Nephron (organoid): ENCODE results near the gene XPNPEP3.

ENCODE experiments used
- H3K27ac Mint-ChIP-seq, 3 experiments: 2 replicates each; pipeline ENCODE4 v1.8.0; 2020; ENCODE audit warnings: mixed read lengths in 3 of 3, mild to moderate bottlenecking in 2 of 3, moderate library complexity in 1 of 3
- H3K27me3 Mint-ChIP-seq: 2 replicates; pipeline ENCODE4 v1.8.0; 2021; ENCODE audit warnings: low read depth, mild to moderate bottlenecking, moderate library complexity, mixed read lengths
- H3K36me3 Mint-ChIP-seq: 2 replicates; pipeline ENCODE4 v1.8.0; 2020; ENCODE audit warnings: low read depth, mixed read lengths
- H3K4me1 Mint-ChIP-seq: 2 replicates; pipeline ENCODE4 v1.8.0; 2020; ENCODE audit warnings: mixed read lengths
- H3K4me3 Mint-ChIP-seq, 3 experiments: 2 replicates each; pipeline ENCODE4 v1.8.0; 2020; ENCODE audit warnings: mild to moderate bottlenecking in 3 of 3, mixed read lengths in 3 of 3, moderate library complexity in 2 of 3
- H3K9me3 Mint-ChIP-seq: 2 replicates; pipeline ENCODE4 v1.8.0; 2020; ENCODE audit warnings: mixed read lengths
- TF ChIP-seq, protein P1 (sequence below), 3 experiments: fragments of 200-600 bp; sonication (generic); IDR thresholded peaks; one replicate each; pipeline ENCODE4 v1.5.0; 2021; ENCODE audit warnings: antibody characterized with exemption in 3 of 3; ENCODE audit not compliant: unreplicated experiment in 3 of 3

The XPNPEP3 gene

DNA sequence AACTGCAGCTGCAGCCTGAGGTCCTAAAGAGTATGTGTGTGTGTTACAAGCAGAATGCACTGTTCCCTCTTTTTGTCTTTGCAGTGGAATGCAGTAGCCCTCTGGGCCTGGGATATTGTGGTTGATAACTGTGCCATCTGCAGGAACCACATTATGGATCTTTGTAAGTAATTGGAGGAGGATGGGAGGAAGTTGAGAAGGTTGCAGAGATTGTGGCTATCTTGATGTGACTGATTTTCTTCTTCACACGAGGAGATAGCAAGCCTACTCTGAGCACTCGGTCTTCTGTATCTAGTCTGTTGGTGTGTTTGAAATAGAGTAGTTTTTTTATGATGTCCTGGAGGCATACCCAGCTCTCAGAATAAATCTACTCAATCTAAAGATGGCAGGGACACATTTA lies 96.5 kb downstream of the XPNPEP3 start:
- TF ChIP-seq, protein P1, sequence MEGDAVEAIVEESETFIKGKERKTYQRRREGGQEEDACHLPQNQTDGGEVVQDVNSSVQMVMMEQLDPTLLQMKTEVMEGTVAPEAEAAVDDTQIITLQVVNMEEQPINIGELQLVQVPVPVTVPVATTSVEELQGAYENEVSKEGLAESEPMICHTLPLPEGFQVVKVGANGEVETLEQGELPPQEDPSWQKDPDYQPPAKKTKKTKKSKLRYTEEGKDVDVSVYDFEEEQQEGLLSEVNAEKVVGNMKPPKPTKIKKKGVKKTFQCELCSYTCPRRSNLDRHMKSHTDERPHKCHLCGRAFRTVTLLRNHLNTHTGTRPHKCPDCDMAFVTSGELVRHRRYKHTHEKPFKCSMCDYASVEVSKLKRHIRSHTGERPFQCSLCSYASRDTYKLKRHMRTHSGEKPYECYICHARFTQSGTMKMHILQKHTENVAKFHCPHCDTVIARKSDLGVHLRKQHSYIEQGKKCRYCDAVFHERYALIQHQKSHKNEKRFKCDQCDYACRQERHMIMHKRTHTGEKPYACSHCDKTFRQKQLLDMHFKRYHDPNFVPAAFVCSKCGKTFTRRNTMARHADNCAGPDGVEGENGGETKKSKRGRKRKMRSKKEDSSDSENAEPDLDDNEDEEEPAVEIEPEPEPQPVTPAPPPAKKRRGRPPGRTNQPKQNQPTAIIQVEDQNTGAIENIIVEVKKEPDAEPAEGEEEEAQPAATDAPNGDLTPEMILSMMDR (IDR thresholded peaks at IDR 0.05; ENCODE audit: unreplicated experiment in 3 of 3) = no peak
- peaks cover 21% of the 10 kb centered on the region for H3K4me1 Mint-ChIP-seq
- peaks cover 30% of the 10 kb centered on the region for H3K36me3 Mint-ChIP-seq
- H3K27me3 Mint-ChIP-seq = no peaks in the 10 kb centered on the region
- no peaks in the 10 kb centered on the region for H3K9me3 Mint-ChIP-seq
- peak overlapping the region; percentile 9 to 82 (median 67) for H3K27ac Mint-ChIP-seq
- peak overlapping the region; percentile 94 to 99 (median 99) for H3K4me3 Mint-ChIP-seq

DNA sequence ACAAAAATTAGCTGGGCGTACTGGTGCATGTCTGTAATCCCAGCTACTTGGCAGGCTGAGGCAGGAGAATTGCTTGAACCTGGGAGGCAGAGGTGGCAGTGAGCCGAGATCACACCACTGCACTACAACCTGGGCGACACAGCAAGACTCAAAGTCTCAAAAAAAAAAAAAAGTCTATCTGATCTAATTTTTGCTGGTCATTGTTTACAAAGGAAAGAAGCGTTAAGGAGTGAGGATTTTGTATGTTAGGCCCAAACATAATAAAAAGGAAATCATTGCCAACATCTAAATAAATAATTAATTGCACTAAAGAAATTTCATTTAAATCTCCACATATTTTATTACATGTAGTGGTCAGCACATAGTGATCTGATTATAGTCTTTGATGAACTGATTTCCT lies 97.2 kb downstream of the XPNPEP3 start:
- no peaks in the 10 kb centered on the region for H3K9me3 Mint-ChIP-seq
- peak overlapping the region in 2 of 3 experiments; percentile 37 to 44 for H3K4me3 Mint-ChIP-seq
- peaks cover 21% of the 10 kb centered on the region for H3K4me1 Mint-ChIP-seq
- peak overlapping the region in 1 of 3 experiments; percentile 41 for H3K27ac Mint-ChIP-seq
- H3K36me3 Mint-ChIP-seq = peaks cover 35% of the 10 kb centered on the region
- TF ChIP-seq, protein P1 (IDR thresholded peaks at IDR 0.05; ENCODE audit: unreplicated experiment in 3 of 3) = no peak
- no peaks in the 10 kb centered on the region for H3K27me3 Mint-ChIP-seq

DNA sequence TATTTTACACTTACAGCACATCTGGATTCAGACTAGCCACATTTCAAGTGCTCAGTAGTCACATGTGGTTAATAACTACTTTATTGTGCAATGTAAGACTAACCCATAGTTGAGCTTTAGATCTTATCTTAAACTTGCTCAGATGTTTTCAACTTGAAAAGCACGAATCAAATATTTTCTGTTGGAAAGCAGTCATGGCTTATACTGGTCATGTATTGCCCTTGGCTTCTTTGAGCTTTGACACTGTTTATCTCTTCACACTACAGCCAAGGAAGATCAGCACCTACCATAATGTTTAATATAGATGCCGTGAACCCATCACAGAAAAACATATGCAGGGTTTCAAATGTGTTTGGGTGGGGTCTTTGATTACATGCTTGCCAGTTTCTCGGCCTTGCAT lies 98.6 kb downstream of the XPNPEP3 start:
- no peaks in the 10 kb centered on the region for H3K27me3 Mint-ChIP-seq
- no peak overlapping the region for H3K27ac Mint-ChIP-seq
- H3K4me3 Mint-ChIP-seq = no peak overlapping the region
- peaks cover 21% of the 10 kb centered on the region for H3K4me1 Mint-ChIP-seq
- TF ChIP-seq, protein P1 (IDR thresholded peaks at IDR 0.05; ENCODE audit: unreplicated experiment in 3 of 3) = no peak
- peaks cover 48% of the 10 kb centered on the region for H3K36me3 Mint-ChIP-seq
- no peaks in the 10 kb centered on the region for H3K9me3 Mint-ChIP-seq

DNA sequence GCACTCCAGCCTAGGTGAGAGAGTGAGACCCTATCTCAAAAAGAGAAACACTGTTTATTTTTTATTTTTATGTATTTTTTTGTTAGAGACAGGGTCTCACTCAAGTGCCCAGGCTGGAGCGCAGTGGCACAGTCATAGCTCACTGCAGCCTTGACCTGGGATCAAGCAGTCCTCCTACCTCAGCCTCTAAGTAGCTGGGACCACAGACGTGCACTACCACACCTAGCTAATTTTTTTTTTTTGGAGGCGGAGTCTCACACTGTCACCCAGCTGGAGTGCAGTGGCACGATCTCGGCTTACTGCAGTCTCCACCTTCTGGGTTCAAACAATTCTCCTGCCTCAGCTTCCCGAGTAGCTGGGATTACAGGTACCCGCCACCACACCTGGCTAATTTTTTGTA lies 100.7 kb downstream of the XPNPEP3 start:
- no peak overlapping the region for H3K27ac Mint-ChIP-seq

DNA sequence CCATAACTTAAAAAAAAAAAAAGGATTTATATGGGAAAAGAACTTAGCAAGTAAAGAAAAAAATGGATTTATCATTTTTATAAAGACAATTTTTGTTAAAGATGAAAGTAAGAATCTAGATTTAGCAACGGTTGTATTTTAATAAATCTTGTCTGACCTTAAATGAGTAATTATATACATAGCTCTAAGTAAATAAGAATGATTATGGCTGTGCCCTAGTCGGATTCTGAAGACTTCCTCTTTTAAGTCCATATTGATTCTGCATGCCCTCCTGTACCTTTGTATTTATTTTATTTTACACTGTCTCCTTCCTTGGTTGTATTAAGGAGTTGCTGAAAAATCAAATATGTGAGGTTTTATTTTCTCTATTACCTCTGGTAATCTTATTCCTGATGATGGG lies 101.4 kb downstream of the XPNPEP3 start:
- Mint-ChIP-seq H3K27ac (no peak overlapping the region), H3K4me1 (peaks cover 11% of the 10 kb centered on the region), H3K9me3 (no peaks in the 10 kb centered on the region)

More for the DNA sequence above, 100.7 kb downstream of the XPNPEP3 start:
- TF ChIP-seq, protein P1 (IDR thresholded peaks at IDR 0.05; ENCODE audit: unreplicated experiment in 3 of 3) = no peak
- Mint-ChIP-seq H3K36me3 (peaks cover 58% of the 10 kb centered on the region), H3K4me3 (no peak overlapping the region), H3K9me3 (no peaks in the 10 kb centered on the region), H3K4me1 (peaks cover 14% of the 10 kb centered on the region), H3K27me3 (no peaks in the 10 kb centered on the region)

DNA sequence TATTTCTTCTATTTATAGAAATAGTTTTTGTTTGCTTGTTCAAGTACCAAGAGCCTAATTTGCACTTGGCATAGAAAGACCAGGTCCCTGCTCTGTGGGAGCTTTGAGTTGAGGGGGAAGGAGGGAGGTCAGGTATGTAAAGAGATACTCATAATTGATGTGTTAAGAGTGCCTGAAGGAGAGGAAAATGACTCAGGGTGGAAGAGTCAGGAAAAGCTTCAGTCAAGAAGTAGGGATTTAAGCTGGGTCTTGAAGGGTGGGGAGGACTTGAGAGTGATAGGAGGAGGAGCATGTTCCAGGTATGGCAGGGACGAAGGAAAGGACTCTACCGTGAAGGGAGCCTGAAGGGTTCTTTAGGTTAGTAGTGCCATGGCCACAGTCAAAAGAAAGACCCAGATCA lies 103.2 kb downstream of the XPNPEP3 start:
- no peak overlapping the region for H3K27ac Mint-ChIP-seq
- H3K9me3 Mint-ChIP-seq = no peaks in the 10 kb centered on the region
- no peaks in the 10 kb centered on the region for H3K4me1 Mint-ChIP-seq
- peaks cover 61% of the 10 kb centered on the region for H3K36me3 Mint-ChIP-seq
- no peak overlapping the region for H3K4me3 Mint-ChIP-seq
- no peaks in the 10 kb centered on the region for H3K27me3 Mint-ChIP-seq
- TF ChIP-seq, protein P1 (IDR thresholded peaks at IDR 0.05; ENCODE audit: unreplicated experiment in 3 of 3) = no peak

More for the DNA sequence above, 101.4 kb downstream of the XPNPEP3 start:
- H3K4me3 Mint-ChIP-seq = no peak overlapping the region
- no peaks in the 10 kb centered on the region for H3K27me3 Mint-ChIP-seq
- H3K36me3 Mint-ChIP-seq = peaks cover 61% of the 10 kb centered on the region
- TF ChIP-seq, protein P1 (IDR thresholded peaks at IDR 0.05; ENCODE audit: unreplicated experiment in 3 of 3) = no peak
